Fibroblast of lung (primary cell): Measurements from ENCODE around the gene CRIP3.

Experiments
- CTCF ChIP-seq, 2 donors: IDR thresholded peaks in 1 of 2; conservative IDR thresholded peaks in 1 of 2; 1 replicate in 1 of 2; 2 replicates in 1 of 2; pipeline ENCODE4 v1.5.1; 2011 to 2012; ENCODE audit warnings: low read length in 2 of 2, control low read depth in 1 of 2, inconsistent platforms in 1 of 2, low read depth in 1 of 2, mild to moderate bottlenecking in 1 of 2
- EZH2 ChIP-seq: IDR thresholded peaks from 2 replicates; pipeline ENCODE4 v1.5.1; 2012; ENCODE audit warnings: low read length, control low read depth, mild to moderate bottlenecking; ENCODE audit errors: missing control alignments

- TF ChIP-seq CTCF (conservative IDR thresholded peaks at IDR 0.05 in 1 of 2, IDR thresholded peaks at IDR 0.05 in 1 of 2; ENCODE audit: low read depth in 1 of 2, low read length in 2 of 2), result no peak
- TF ChIP-seq EZH2, result no peak
Observed at GRCh38 chr6:43307451-43308100, 1.1 kb downstream of the CRIP3 start.
